ENCODE data around the gene EPX. TPM values are rescaled to one million over a fixed set of nuclear protein-coding genes. Genes with fewer than 3 reads are reported as not detected.

The EPX gene
- polyA plus RNA-seq, 3 donors = not detected

DNA sequence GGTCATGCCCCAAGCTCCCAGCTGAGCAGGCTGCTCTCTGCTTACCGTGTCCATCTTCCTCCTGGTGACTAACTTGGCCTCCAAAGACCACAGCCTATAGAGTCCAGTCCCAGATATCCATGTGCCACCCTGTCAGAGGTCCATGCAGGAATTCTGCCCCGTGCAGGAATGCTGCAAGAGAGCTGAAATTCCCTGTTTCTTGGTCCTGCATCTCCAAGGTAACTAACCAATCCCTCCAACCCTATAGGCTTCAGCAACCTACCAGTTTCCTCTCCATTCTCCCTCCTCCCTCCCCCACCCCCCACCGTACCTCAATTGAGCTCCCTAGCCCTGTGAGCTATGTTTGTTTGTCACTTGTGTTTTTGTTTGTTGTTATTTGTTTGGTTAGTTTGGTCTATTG is 36.2 kb downstream of the EPX start:
- Mint-ChIP-seq H3K27me3 (ENCODE audit: low read depth in 3 of 3) (peaks cover 10 to 18% (median 15%) of the 10 kb centered on the region in 3 donors), H3K4me3 (peak overlapping the region in 1 of 2 donors; percentile 22), H3K4me1 (peaks cover 26% of the 10 kb centered on the region), H3K27ac (no peak overlapping the region), H3K9me3 (peaks cover 0 to 1% (median 0%) of the 10 kb centered on the region in 7 donors), H3K36me3 (no peaks in the 10 kb centered on the region)
- TF ChIP-seq, protein P1, sequence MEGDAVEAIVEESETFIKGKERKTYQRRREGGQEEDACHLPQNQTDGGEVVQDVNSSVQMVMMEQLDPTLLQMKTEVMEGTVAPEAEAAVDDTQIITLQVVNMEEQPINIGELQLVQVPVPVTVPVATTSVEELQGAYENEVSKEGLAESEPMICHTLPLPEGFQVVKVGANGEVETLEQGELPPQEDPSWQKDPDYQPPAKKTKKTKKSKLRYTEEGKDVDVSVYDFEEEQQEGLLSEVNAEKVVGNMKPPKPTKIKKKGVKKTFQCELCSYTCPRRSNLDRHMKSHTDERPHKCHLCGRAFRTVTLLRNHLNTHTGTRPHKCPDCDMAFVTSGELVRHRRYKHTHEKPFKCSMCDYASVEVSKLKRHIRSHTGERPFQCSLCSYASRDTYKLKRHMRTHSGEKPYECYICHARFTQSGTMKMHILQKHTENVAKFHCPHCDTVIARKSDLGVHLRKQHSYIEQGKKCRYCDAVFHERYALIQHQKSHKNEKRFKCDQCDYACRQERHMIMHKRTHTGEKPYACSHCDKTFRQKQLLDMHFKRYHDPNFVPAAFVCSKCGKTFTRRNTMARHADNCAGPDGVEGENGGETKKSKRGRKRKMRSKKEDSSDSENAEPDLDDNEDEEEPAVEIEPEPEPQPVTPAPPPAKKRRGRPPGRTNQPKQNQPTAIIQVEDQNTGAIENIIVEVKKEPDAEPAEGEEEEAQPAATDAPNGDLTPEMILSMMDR (IDR thresholded peaks at IDR 0.05) = no peak
- no peak overlapping the region for H3K4me2 ChIP-seq (replicated peaks; ENCODE audit: extremely low read depth, low read length, poor library complexity, severe bottlenecking)
- no peaks in the 10 kb centered on the region for H3K79me2 ChIP-seq (ENCODE audit: insufficient read depth, low read length)
- intact Hi-C loops (cut with micrococcal nuclease) = no loop called here
- no peak overlapping the region for H2AFZ ChIP-seq (ENCODE audit: insufficient read depth, low read depth, low read length, poor library complexity, severe bottlenecking)
- DNase-seq = no peak
- no peaks in the 10 kb centered on the region for H4K20me1 ChIP-seq (ENCODE audit: insufficient read depth, low read length)
- no peaks in the 10 kb centered on the region for H3K27me3 ChIP-seq (ENCODE audit: control insufficient read depth in 2 of 2, insufficient read depth in 2 of 2, low read length in 2 of 2)
- WGBS (ENCODE audit: insufficient coverage) = 100% methylated on average over 1 of the region's 3 CpGs
- H3K9ac ChIP-seq (ENCODE audit: insufficient read depth, low read length, poor library complexity, severe bottlenecking) = no peak overlapping the region
- peaks cover 22 to 31% of the 10 kb centered on the region in 2 donors for H3K4me1 ChIP-seq (ENCODE audit: control insufficient read depth in 1 of 2, insufficient read depth in 2 of 2, low read length in 2 of 2)
- no peak overlapping the region for H3K27ac ChIP-seq (ENCODE audit: low read depth in 1 of 2, low read length in 2 of 2)
- no peaks in the 10 kb centered on the region for H3K36me3 ChIP-seq (replicated peaks in 1 of 2; ENCODE audit: control insufficient read depth in 1 of 2, insufficient read depth in 2 of 2, low read length in 2 of 2)
- H3K9me3 ChIP-seq (replicated peaks in 1 of 2; ENCODE audit: control insufficient read depth in 1 of 2, insufficient read depth in 1 of 2, low read length in 2 of 2) = no peaks in the 10 kb centered on the region
- no peak overlapping the region for H3K4me3 ChIP-seq (replicated peaks in 1 of 3; ENCODE audit: low read depth in 2 of 3, low read length in 3 of 3)

DNA sequence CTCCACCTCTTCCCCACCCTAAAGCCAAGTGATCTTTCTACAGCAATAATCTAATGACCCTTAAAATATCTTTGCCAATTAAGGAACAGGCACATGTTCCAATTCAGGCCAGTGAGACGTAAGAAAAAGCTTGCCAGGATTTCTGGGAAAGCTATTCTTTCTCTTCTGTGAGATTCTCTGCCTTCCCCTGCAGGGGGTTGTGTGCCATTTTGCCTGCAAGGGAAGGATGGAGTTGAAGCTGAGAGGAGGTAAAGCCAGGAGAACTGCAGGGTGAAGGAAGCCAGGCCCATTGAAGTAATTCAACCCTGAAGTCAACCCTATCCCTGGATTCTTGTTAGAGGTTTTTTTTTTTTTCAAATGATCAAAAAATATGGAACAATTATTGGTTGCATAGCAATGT is 36.9 kb downstream of the EPX start:
- Histone ChIP-seq H3K36me3 (replicated peaks in 1 of 2; ENCODE audit: control insufficient read depth in 1 of 2, insufficient read depth in 2 of 2, low read length in 2 of 2) (no peaks in the 10 kb centered on the region), H3K4me1 (ENCODE audit: control insufficient read depth in 1 of 2, insufficient read depth in 2 of 2, low read length in 2 of 2) (peaks cover 27 to 33% of the 10 kb centered on the region in 2 donors), H3K27me3 (ENCODE audit: control insufficient read depth in 2 of 2, insufficient read depth in 2 of 2, low read length in 2 of 2) (no peaks in the 10 kb centered on the region), H4K20me1 (ENCODE audit: insufficient read depth, low read length) (no peaks in the 10 kb centered on the region), H3K4me2 (replicated peaks; ENCODE audit: extremely low read depth, low read length, poor library complexity, severe bottlenecking) (no peak overlapping the region), H3K9ac (ENCODE audit: insufficient read depth, low read length, poor library complexity, severe bottlenecking) (no peak overlapping the region), H3K9me3 (replicated peaks in 1 of 2; ENCODE audit: control insufficient read depth in 1 of 2, insufficient read depth in 1 of 2, low read length in 2 of 2) (no peaks in the 10 kb centered on the region), H2AFZ (ENCODE audit: insufficient read depth, low read depth, low read length, poor library complexity, severe bottlenecking) (no peak overlapping the region), H3K4me3 (replicated peaks in 1 of 3; ENCODE audit: low read depth in 2 of 3, low read length in 3 of 3) (no peak overlapping the region), H3K27ac (ENCODE audit: low read depth in 1 of 2, low read length in 2 of 2) (no peak overlapping the region), H3K79me2 (ENCODE audit: insufficient read depth, low read length) (no peaks in the 10 kb centered on the region)
- TF ChIP-seq, protein P1 (IDR thresholded peaks at IDR 0.05) = no peak
- peaks cover 29% of the 10 kb centered on the region for H3K4me1 Mint-ChIP-seq
- intact Hi-C loops (cut with micrococcal nuclease) = no loop called here
- no peak overlapping the region for H3K27ac Mint-ChIP-seq
- H3K9me3 Mint-ChIP-seq = peaks cover 0 to 1% (median 0%) of the 10 kb centered on the region in 7 donors
- H3K27me3 Mint-ChIP-seq (ENCODE audit: low read depth in 3 of 3) = peaks cover 10 to 22% (median 19%) of the 10 kb centered on the region in 3 donors
- no peak for DNase-seq
- H3K4me3 Mint-ChIP-seq = peak overlapping the region in 1 of 2 donors; percentile 13
- H3K36me3 Mint-ChIP-seq = no peaks in the 10 kb centered on the region
- no CpG with 5 or more reads among the region's 1 CpG for WGBS (ENCODE audit: insufficient coverage)

All from CD14-positive monocyte (primary cell).